HepG2 (cell line): ENCODE measurements around the gene MRPS25. TPM values are rescaled to one million over a fixed set of nuclear protein-coding genes. Genes with fewer than 3 reads are reported as not detected.

Experiments used
- ATAC-seq: fragments of 200-7000 bp; cut with Tn5 transposase; 3 replicates; pipeline ENCODE4 v1.9.1; 2020; ENCODE audit warnings: mild to moderate bottlenecking, moderate library complexity
- BruUV-seq: library from RNA; stranded (reverse); fragments of 400-500 nt; replicated peaks from 2 replicates; lab custom pipeline; 2021; lab: Mats Ljungman, UMichigan
- CTCF ChIA-PET: fragments of 300-600 bp; formaldehyde crosslinking; extraction: SDS; loops from one replicate; lab custom pipeline; 2021; ENCODE audit warnings: low total read pairs, inconsistent platforms, low intra/inter-chr PET ratio; lab: Yijun Ruan, JAX
- POLR2A ChIA-PET: fragments of 350-600 bp; sonication (Branson Sonifier 250); formaldehyde crosslinking; loops from one replicate; lab custom pipeline; 2020; ENCODE audit warnings: antibody characterized with exemption, inconsistent platforms; lab: Yijun Ruan, JAX
- DNase-seq: peaks from one replicate; pipeline ENCODE4 v3.0.0-alpha.2; 2015; ENCODE audit warnings: low spot score
- FAIRE-seq: peaks from 3 replicates; lab custom pipeline; 2011; peaks lifted over from hg19 to GRCh38; lab: Jason Lieb, UNC
- H2AFZ ChIP-seq: one replicate; pipeline ENCODE4 v1.6.1; 2011; ENCODE audit warnings: low read length, inconsistent platforms
- H3K27ac ChIP-seq: fragments of 300-600 bp; 3 replicates; pipeline ENCODE4 v1.8.0; 2011; ENCODE audit warnings: mixed run types, mild to moderate bottlenecking, mixed read lengths, low read length, inconsistent platforms; ENCODE audit not compliant: insufficient read depth; ENCODE audit errors: extremely low read length
- H3K27me3 ChIP-seq, 2 experiments: fragments of 200-600 bp in 1 of 2; 2 replicates in 1 of 2; 3 replicates in 1 of 2; pipeline versions ENCODE4 v1.6.0 to v1.8.0; 2011; ENCODE audit warnings: low read length in 2 of 2, mild to moderate bottlenecking in 2 of 2, moderate library complexity in 2 of 2, inconsistent platforms in 1 of 2; ENCODE audit not compliant: insufficient read depth in 2 of 2, control insufficient read depth in 1 of 2
- H3K36me3 ChIP-seq, 2 experiments: fragments of 200-600 bp in 1 of 2; replicated peaks in 1 of 2; 2 replicates in 1 of 2; 3 replicates in 1 of 2; pipeline versions ENCODE4 v1.5.1 to v1.8.0; 2011; ENCODE audit warnings: low read length in 2 of 2, inconsistent platforms in 1 of 2; ENCODE audit not compliant: insufficient read depth in 2 of 2, control insufficient read depth in 1 of 2
- H3K4me1 ChIP-seq: 2 replicates; pipeline ENCODE4 v1.5.1; 2012; ENCODE audit warnings: low read length, inconsistent platforms; ENCODE audit not compliant: insufficient read depth
- H3K4me2 ChIP-seq: 2 replicates; pipeline ENCODE4 v1.6.0; 2011; ENCODE audit warnings: low read depth, low read length, inconsistent platforms
- H3K4me3 ChIP-seq, 3 experiments: fragments of 200-600 bp in 1 of 3; sonication (generic), shearing (Covaris generic) in 1 of 3; replicated peaks in 1 of 3; 2 replicates each; pipeline ENCODE4 v1.5.1; 2011 to 2016; ENCODE audit warnings: low read length in 3 of 3, inconsistent platforms in 2 of 3, low read depth in 2 of 3, mild to moderate bottlenecking in 2 of 3, control low read depth in 1 of 3, mixed read lengths in 1 of 3; ENCODE audit not compliant: insufficient read depth in 1 of 3
- H3K79me2 ChIP-seq: one replicate; pipeline ENCODE4 v1.6.1; 2011; ENCODE audit warnings: low read length, inconsistent platforms; ENCODE audit not compliant: insufficient read depth
- H3K9ac ChIP-seq: 2 replicates; pipeline ENCODE4 v1.6.0; 2011; ENCODE audit warnings: mild to moderate bottlenecking, low read depth, low read length, inconsistent platforms; ENCODE audit not compliant: insufficient read depth
- H3K9me3 ChIP-seq: 2 replicates; pipeline ENCODE4 v1.5.1; 2012; ENCODE audit warnings: mild to moderate bottlenecking, low read length
- H4K20me1 ChIP-seq: 2 replicates; pipeline ENCODE4 v1.6.0; 2011; ENCODE audit warnings: inconsistent platforms, mild to moderate bottlenecking, low read length, moderate library complexity; ENCODE audit not compliant: insufficient read depth
- CAMTA2 ChIP-seq: sonication (generic); formaldehyde crosslinking; IDR thresholded peaks from 2 replicates; pipeline ENCODE4 v1.4.0; 2020; ENCODE audit warnings: mild to moderate bottlenecking, missing genetic modification reagents, borderline replicate concordance
- CBX1 ChIP-seq: IDR thresholded peaks from one replicate; pipeline ENCODE4 v1.6.1; 2016; ENCODE audit warnings: antibody characterized with exemption, low read depth
- DDIT3 ChIP-seq: sonication (generic); formaldehyde crosslinking; IDR thresholded peaks from 2 replicates; pipeline ENCODE4 v1.4.0; 2020; ENCODE audit warnings: mild to moderate bottlenecking, missing genetic modification reagents
- HNRNPH1 ChIP-seq: fragments of 200-400 bp; formaldehyde crosslinking; optimal IDR thresholded peaks from 2 replicates; pipeline ENCODE3; 2017; ENCODE audit warnings: mild to moderate bottlenecking, low read depth, low read length
- MEF2D ChIP-seq: sonication (generic); formaldehyde crosslinking; IDR thresholded peaks from 2 replicates; pipeline ENCODE4 v1.5.1; 2020; ENCODE audit warnings: mild to moderate bottlenecking, missing genetic modification reagents
- PREB ChIP-seq: sonication (generic); formaldehyde crosslinking; IDR thresholded peaks from 2 replicates; pipeline ENCODE4 v1.4.0; 2020; ENCODE audit warnings: missing genetic modification reagents
- RFX5 ChIP-seq: IDR thresholded peaks from 2 replicates; pipeline ENCODE4 v1.6.1; 2011; ENCODE audit warnings: low read depth, low read length, improper control_type of control experiment
- SNAPC2 ChIP-seq: sonication (generic); formaldehyde crosslinking; IDR thresholded peaks from 2 replicates; pipeline ENCODE4 v1.8.1; 2022; ENCODE audit warnings: mild to moderate bottlenecking, missing genetic modification reagents
- TAF15 ChIP-seq: fragments of 200-400 bp; formaldehyde crosslinking; IDR thresholded peaks from one replicate; pipeline ENCODE4 v1.6.1; 2018; ENCODE audit warnings: mild to moderate bottlenecking, low read depth, low read length; ENCODE audit not compliant: poor library complexity, severe bottlenecking
- ZC3H4 ChIP-seq: sonication (generic); formaldehyde crosslinking; IDR thresholded peaks from 2 replicates; pipeline ENCODE4 v1.4.0; 2020; ENCODE audit warnings: missing genetic modification reagents, borderline replicate concordance
- ZNF235 ChIP-seq: sonication (generic); formaldehyde crosslinking; IDR thresholded peaks from 2 replicates; pipeline ENCODE4 v1.8.1; 2023; ENCODE audit warnings: mild to moderate bottlenecking, missing genetic modification reagents, borderline replicate concordance
- ZNF317 ChIP-seq: sonication (generic); formaldehyde crosslinking; IDR thresholded peaks from 2 replicates; pipeline ENCODE4 v1.5.0; 2020; ENCODE audit warnings: mild to moderate bottlenecking, missing genetic modification reagents
- ZNF572 ChIP-seq: sonication (generic); formaldehyde crosslinking; IDR thresholded peaks from 2 replicates; pipeline ENCODE4 v1.5.1; 2020; ENCODE audit warnings: mild to moderate bottlenecking, missing genetic modification reagents
- WGBS: methylation state at CpG from one replicate; pipeline ENCODE4 v1.1.6; 2017; ENCODE audit warnings: low lambda C conversion rate; 5-methylcytosine and 5-hydroxymethylcytosine counted together
- in situ Hi-C: cut with HindIII; loops from 2 replicates; pipeline ENCODE4 v1.10.0; 2017; ENCODE audit warnings: low pct_unique_long_range_greater_than_20kb; ENCODE audit not compliant: extremely low pct_ligation_motif_present
- intact Hi-C: fragments of 100-400 bp; cut with micrococcal nuclease; formaldehyde crosslinking; loops from one replicate; pipeline ENCODE4 v1.10.0; 2022; ENCODE audit not compliant: unreplicated experiment
- polyA plus RNA-seq, 8 experiments: library from polyadenylated mRNA; depleted of rRNA in 3 of 8; stranded (reverse) in 7 of 8; unstranded in 1 of 8; fragments of >200 nt; fragmentation: Illumina TruSeq in 4 of 8; extraction: Trizol in 4 of 8; gene quantifications; 2 replicates each; pipeline versions ENCODE4 v1.2.1 to v1.2.3, GENCODE V29; 2011 to 2016; ENCODE audit warnings: low read depth in 4 of 8, missing spikeins in 1 of 8, mixed read lengths in 1 of 8; ENCODE audit not compliant: insufficient read depth in 1 of 8
- total RNA-seq, 5 experiments: library from RNA; depleted of rRNA; stranded (reverse); fragments of >200 nt; fragmentation: Illumina TruSeq; extraction: Trizol; gene quantifications; 2 replicates each; pipeline ENCODE4 v1.2.3, GENCODE V29; 2016; ENCODE audit warnings: low read depth in 1 of 5

MRPS25 gene
- total and polyA plus RNA-seq, 2 of the 13 experiments (the other 11 are each of a cell fraction or from before 2014, with no cell fraction given) = 60.1 to 74.3 TPM

DNA sequence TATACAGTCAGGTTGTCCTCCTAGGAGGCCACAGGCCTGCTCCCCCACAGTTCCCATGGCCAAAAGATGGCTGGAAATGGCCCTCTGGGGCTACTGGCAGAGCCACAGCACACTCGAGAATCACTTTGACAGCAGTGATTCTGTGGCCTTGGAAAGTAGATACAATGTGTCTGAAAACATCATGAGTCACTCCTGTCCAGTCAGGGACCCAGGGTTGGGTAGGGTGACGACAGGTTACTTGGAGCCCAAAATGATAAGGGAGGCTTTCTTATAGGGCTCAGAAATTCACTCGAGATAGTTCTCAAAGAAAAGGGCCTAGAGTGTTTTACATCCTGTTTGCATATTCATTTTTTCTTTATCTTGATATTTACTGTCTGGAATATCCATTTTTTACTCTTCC, 24.3 kb downstream of the MRPS25 start (continued):
- TF ChIP-seq MEF2D (CRISPR knock-in tag) = no peak
- TF ChIP-seq SNAPC2 (CRISPR knock-in tag) = no peak
- no peak for TF ChIP-seq ZC3H4
- no peak for TF ChIP-seq CBX1

DNA sequence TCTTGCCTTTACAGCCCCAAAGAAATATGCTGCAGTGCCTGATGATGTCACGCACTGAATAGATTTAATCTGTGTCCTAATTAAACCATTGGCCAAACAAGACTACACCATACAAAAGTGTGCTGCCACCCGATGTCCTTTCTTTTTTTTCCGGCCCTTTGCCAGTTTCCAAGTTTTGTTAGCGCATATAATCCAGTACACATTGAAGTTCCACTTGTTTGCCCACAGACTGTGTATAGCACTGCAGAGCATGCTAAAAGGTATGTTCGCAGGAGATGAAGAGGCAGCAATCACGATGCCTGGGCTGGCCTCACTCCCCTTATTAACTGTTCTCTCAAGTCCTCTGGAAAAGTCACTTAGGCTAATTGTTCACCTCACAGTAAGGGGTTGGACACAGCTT, 26.8 kb downstream of the MRPS25 start:
- no peak overlapping the region for H3K4me3 ChIP-seq
- H3K36me3 ChIP-seq = peaks cover 14 to 70% of the 10 kb centered on the region in 2 experiments
- no peak overlapping the region for H3K27ac ChIP-seq
- H3K9ac ChIP-seq = no peak overlapping the region
- 96% methylated on average over 6 of the region's 6 CpGs for WGBS
- intact Hi-C loops (no loop called here), in situ Hi-C loops (no loop called here)
- H2AFZ ChIP-seq = no peak overlapping the region
- no peaks in the 10 kb centered on the region for H3K27me3 ChIP-seq
- no peaks in the 10 kb centered on the region for H3K79me2 ChIP-seq
- ChIA-PET POLR2A (no interaction called here), CTCF (no interaction called here)
- FAIRE-seq (no peak), DNase-seq (no peak), ATAC-seq (no peak)
- no peak for TF ChIP-seq DDIT3 (CRISPR knock-in tag)
- no peak for TF ChIP-seq ZNF235 (CRISPR knock-in tag)
- TF ChIP-seq PREB (CRISPR knock-in tag) = no peak
- TF ChIP-seq HNRNPH1 = no peak
- no peak for TF ChIP-seq CAMTA2
- TF ChIP-seq RFX5 = no peak
- TF ChIP-seq ZNF317 (CRISPR knock-in tag) = no peak
- TF ChIP-seq ZNF572 = no peak
- no peak for TF ChIP-seq TAF15
- no peaks in the 10 kb centered on the region for H3K4me1 ChIP-seq
- no peaks in the 10 kb centered on the region for H3K9me3 ChIP-seq
- H4K20me1 ChIP-seq = no peaks in the 10 kb centered on the region
- no peak overlapping the region for H3K4me2 ChIP-seq
- BruUV-seq = no TSS peak
